ENCODE data around the gene TMIGD1. TPM values are rescaled to one million over a fixed set of nuclear protein-coding genes. Genes with fewer than 3 reads are reported as not detected.

Gene TMIGD1
- total and polyA plus RNA-seq, 2 of the 13 experiments (the other 11 are each of a cell fraction or from before 2014, with no cell fraction given), result not detected

DNA sequence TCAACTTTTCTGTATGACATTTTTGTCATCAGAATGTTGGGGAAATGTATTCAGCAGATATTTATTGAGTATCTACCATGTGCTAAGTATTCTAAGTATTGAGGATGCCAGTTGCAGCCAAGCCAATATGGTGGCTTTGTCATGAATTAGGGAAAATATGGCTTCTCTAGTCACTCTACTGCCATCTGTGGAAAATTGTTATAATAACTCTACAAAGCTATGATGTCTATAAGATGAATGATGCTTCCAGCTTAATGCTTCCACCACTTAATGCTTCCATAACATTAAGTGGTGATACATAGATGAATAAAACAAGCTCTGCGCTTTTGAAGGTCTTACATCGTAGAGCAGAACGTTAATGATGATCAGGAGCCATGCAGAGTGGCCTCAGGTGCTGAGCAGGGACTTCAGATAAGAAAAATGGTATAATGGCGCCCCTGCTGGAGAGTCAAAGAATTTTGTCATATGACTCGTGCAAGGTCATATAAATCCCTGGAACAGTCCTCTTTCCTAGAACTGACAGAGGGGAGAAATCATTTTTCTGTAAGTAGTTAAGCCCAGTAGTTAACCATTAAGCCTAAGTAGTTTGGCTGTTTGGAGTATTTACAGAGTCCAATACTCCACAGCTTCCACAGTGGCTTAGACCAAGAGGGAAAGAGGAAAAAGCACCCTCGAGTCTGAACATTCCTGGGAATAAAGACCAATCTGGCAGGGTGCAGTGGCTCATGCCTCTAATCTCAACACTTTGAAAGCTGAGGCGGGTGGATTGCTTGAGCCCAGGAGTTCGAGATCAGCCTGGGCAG lies 2.7 kb upstream of the TMIGD1 start (continued):
- TF ChIP-seq NFE2 (CRISPR knock-in tag; IDR thresholded peaks at IDR 0.05) (no peak), HNF4G (IDR thresholded peaks at IDR 0.05; ENCODE audit: borderline replicate concordance, low read depth, low read length) (peak; percentile 32; the same call in 1 of the 2 replicates), HNF4G (CRISPR knock-in tag; IDR thresholded peaks at IDR 0.05; ENCODE audit: borderline replicate concordance, low read depth) (no peak), NR3C1 (CRISPR knock-in tag; IDR thresholded peaks at IDR 0.05) (no peak), SP140L (CRISPR knock-in tag; IDR thresholded peaks at IDR 0.05; ENCODE audit: borderline replicate concordance) (peak; percentile 70; the same call in 1 of the 2 replicates), RELA (CRISPR knock-in tag; IDR thresholded peaks at IDR 0.05) (no peak), ZNF83 (CRISPR knock-in tag; IDR thresholded peaks at IDR 0.05; ENCODE audit: borderline replicate concordance) (no peak), ZNF589 (CRISPR knock-in tag; conservative IDR thresholded peaks at IDR 0.05) (no peak), ZNF850 (CRISPR knock-in tag; conservative IDR thresholded peaks at IDR 0.05) (0 out of 2 replicates have a peak, but pooled peaks have one; percentile 27), MAFK (conservative IDR thresholded peaks at IDR 0.05 in 1 of 2, IDR thresholded peaks at IDR 0.05 in 1 of 2; ENCODE audit: low read length in 2 of 2) (peak; percentile 4 to 23; a peak in 1 of 4 replicates), ZNF567 (CRISPR knock-in tag; IDR thresholded peaks at IDR 0.05; ENCODE audit: borderline replicate concordance) (no peak), TCF12 (IDR thresholded peaks at IDR 0.05) (no peak), TCF12 (CRISPR knock-in tag; IDR thresholded peaks at IDR 0.05) (no peak), ARHGAP35 (CRISPR knock-in tag; IDR thresholded peaks at IDR 0.05; ENCODE audit: borderline replicate concordance) (no peak), DR1 (CRISPR knock-in tag; IDR thresholded peaks at IDR 0.05) (no peak), ZNF33A (CRISPR knock-in tag; IDR thresholded peaks at IDR 0.05; ENCODE audit: borderline replicate concordance) (no peak), ZNF773 (CRISPR knock-in tag; IDR thresholded peaks at IDR 0.05; ENCODE audit: borderline replicate concordance) (no peak)
- TF ChIP-seq, protein P1, sequence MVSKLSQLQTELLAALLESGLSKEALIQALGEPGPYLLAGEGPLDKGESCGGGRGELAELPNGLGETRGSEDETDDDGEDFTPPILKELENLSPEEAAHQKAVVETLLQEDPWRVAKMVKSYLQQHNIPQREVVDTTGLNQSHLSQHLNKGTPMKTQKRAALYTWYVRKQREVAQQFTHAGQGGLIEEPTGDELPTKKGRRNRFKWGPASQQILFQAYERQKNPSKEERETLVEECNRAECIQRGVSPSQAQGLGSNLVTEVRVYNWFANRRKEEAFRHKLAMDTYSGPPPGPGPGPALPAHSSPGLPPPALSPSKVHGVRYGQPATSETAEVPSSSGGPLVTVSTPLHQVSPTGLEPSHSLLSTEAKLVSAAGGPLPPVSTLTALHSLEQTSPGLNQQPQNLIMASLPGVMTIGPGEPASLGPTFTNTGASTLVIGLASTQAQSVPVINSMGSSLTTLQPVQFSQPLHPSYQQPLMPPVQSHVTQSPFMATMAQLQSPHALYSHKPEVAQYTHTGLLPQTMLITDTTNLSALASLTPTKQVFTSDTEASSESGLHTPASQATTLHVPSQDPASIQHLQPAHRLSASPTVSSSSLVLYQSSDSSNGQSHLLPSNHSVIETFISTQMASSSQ (IDR thresholded peaks at IDR 0.05; ENCODE audit: low read depth), result peak; percentile 86
- TF ChIP-seq, protein P1 (CRISPR knock-in tag; IDR thresholded peaks at IDR 0.05; ENCODE audit: borderline replicate concordance), result peak; percentile 92
- TF ChIP-seq, protein P2, sequence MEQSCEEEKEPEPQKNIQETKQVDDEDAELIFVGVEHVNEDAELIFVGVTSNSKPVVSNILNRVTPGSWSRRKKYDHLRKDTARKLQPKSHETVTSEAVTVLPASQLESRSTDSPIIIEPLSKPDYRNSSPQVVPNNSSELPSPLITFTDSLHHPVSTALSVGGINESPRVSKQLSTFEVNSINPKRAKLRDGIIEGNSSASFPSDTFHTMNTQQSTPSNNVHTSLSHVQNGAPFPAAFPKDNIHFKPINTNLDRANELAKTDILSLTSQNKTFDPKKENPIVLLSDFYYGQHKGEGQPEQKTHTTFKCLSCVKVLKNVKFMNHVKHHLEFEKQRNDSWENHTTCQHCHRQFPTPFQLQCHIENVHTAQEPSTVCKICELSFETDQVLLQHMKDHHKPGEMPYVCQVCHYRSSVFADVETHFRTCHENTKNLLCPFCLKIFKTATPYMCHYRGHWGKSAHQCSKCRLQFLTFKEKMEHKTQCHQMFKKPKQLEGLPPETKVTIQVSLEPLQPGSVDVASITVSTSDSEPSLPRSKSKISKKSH (CRISPR knock-in tag; IDR thresholded peaks at IDR 0.05; ENCODE audit: borderline replicate concordance), result no peak
- TF ChIP-seq, protein P3, sequence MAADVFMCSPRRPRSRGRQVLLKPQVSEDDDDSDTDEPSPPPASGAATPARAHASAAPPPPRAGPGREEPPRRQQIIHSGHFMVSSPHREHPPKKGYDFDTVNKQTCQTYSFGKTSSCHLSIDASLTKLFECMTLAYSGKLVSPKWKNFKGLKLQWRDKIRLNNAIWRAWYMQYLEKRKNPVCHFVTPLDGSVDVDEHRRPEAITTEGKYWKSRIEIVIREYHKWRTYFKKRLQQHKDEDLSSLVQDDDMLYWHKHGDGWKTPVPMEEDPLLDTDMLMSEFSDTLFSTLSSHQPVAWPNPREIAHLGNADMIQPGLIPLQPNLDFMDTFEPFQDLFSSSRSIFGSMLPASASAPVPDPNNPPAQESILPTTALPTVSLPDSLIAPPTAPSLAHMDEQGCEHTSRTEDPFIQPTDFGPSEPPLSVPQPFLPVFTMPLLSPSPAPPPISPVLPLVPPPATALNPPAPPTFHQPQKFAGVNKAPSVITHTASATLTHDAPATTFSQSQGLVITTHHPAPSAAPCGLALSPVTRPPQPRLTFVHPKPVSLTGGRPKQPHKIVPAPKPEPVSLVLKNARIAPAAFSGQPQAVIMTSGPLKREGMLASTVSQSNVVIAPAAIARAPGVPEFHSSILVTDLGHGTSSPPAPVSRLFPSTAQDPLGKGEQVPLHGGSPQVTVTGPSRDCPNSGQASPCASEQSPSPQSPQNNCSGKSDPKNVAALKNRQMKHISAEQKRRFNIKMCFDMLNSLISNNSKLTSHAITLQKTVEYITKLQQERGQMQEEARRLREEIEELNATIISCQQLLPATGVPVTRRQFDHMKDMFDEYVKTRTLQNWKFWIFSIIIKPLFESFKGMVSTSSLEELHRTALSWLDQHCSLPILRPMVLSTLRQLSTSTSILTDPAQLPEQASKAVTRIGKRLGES (CRISPR knock-in tag; IDR thresholded peaks at IDR 0.05; ENCODE audit: borderline replicate concordance), result no peak
